Tibial nerve (tissue), 4 donors: Measurements from ENCODE around the gene HTRA1.

Experiments
- EP300 ChIP-seq, 2 donors: sonication (generic); formaldehyde crosslinking; IDR thresholded peaks; one replicate each; pipeline ENCODE4 v1.6.1; 2017; ENCODE audit warnings: antibody characterized with exemption in 2 of 2, mild to moderate bottlenecking in 1 of 2
- POLR2A ChIP-seq, 2 donors: fragments of 450-650 bp; IDR thresholded peaks; one replicate each; pipeline ENCODE4 v1.6.1; 2017; ENCODE audit warnings: antibody characterized with exemption in 2 of 2, mild to moderate bottlenecking in 2 of 2, moderate library complexity in 2 of 2
- TF ChIP-seq, protein P1 (sequence below), 5 experiments: fragments of 200-600 bp in 3 of 5; fragments of 450-650 bp in 2 of 5; sonication (generic) in 3 of 5; IDR thresholded peaks; one replicate each; pipeline ENCODE4 v1.5.1; 2016 to 2019; ENCODE audit warnings: antibody characterized with exemption in 5 of 5, mild to moderate bottlenecking in 3 of 5, moderate library complexity in 2 of 5

DNA sequence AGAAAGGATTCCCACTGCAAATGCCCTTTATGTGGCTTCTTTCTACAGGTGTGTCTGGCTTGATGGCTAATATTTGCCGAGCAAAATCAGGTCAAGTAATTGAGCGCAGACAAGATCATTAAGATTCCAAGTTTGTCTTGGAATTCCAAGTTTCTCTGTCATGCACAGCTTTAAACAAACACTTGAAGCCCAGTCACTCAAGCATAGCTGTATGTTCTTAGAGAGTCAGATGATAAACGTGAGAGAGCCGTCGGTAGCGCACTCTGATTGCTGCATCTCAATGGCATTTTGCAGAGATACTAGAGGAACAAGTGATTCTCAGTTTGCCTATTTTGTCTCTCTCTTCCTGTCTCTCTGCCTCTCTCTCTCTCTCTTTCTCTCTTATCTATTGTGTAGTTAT is 99.9 kb downstream of the HTRA1 start:
- TF ChIP-seq POLR2A (IDR thresholded peaks at IDR 0.05) (no peak), EP300 (IDR thresholded peaks at IDR 0.05) (no peak)
- TF ChIP-seq, protein P1, sequence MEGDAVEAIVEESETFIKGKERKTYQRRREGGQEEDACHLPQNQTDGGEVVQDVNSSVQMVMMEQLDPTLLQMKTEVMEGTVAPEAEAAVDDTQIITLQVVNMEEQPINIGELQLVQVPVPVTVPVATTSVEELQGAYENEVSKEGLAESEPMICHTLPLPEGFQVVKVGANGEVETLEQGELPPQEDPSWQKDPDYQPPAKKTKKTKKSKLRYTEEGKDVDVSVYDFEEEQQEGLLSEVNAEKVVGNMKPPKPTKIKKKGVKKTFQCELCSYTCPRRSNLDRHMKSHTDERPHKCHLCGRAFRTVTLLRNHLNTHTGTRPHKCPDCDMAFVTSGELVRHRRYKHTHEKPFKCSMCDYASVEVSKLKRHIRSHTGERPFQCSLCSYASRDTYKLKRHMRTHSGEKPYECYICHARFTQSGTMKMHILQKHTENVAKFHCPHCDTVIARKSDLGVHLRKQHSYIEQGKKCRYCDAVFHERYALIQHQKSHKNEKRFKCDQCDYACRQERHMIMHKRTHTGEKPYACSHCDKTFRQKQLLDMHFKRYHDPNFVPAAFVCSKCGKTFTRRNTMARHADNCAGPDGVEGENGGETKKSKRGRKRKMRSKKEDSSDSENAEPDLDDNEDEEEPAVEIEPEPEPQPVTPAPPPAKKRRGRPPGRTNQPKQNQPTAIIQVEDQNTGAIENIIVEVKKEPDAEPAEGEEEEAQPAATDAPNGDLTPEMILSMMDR (IDR thresholded peaks at IDR 0.05), result no peak
